ENCODE results near the gene HOXA11.

DNA sequence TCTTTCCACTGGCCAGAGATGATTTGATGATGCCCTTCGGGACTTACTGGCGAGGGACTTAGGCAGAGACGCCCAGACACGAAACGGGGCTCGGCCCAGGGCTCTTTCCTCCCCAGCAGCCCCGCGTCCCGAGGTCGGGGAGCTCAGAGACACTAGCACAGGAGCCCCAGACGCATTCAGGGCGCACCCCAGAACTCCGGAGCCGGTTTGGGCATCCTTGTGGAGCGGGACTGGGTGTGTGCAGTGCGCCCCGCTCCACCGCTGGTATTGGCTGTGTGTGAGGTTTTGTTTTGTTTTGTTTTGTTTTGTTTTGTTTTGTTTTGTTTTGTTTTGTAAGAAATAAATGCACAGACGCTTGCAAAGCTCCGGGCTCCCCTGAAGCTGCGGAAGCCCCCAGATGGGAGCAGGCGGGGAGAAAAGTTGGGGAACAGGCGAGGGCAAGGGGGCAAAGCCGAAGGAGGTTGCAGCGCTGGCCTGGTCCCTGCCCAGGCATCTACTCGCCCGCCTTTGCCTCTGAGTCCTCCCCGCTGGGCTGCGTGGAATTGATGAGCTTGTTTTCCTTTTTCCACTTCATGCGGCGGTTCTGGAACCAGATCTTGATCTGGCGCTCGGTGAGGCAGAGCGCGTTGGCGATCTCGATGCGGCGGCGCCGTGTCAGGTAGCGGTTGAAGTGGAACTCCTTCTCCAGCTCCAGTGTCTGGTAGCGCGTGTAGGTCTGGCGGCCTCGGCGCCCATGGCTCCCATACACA is 39.7 kb downstream of the HOXA11 start:
- TF ChIP-seq POLR2A (IDR thresholded peaks at IDR 0.05; ENCODE audit: low read length) (no peak), GATA1 (IDR thresholded peaks at IDR 0.05; ENCODE audit: low read depth, low read length) (no peak)
